Gastrocnemius medialis (tissue), 4 donors: Measurements from ENCODE around the gene KAZN.

Experiments used
- POLR2A ChIP-seq, 2 donors: fragments of 450-650 bp; IDR thresholded peaks; one replicate each; pipeline ENCODE4 v1.6.1; 2017; ENCODE audit warnings: antibody characterized with exemption in 2 of 2, mild to moderate bottlenecking in 2 of 2, moderate library complexity in 2 of 2
- TF ChIP-seq, protein P1 (sequence below), 5 experiments: fragments of 450-650 bp in 3 of 5; fragments of 200-600 bp in 2 of 5; sonication (generic) in 2 of 5; IDR thresholded peaks in 4 of 5; conservative IDR thresholded peaks in 1 of 5; 1 replicate in 4 of 5; 2 replicates in 1 of 5; pipeline ENCODE4 v1.5.1; 2016 to 2019; ENCODE audit warnings: antibody characterized with exemption in 5 of 5, mild to moderate bottlenecking in 3 of 5, moderate library complexity in 3 of 5

DNA sequence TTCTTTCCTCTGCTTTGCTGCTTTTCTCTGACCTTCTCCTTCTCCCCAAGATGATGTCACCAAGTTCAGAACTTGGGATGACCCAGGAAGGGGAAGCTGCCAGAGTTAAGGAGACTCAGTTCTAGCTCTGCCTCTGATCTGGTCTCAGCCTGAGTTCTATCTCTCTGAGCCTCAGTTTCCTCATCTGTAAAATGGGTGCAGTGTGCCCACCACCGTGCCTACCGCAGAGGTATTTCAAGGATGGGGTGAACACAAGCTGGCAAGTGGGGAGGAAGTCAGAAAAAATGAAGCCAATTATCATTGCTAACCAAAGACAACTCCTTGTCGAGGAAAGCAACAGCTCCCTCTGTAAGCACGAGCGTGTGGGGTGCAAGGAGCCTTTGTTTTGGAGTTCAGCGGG lies 249.7 kb downstream of the KAZN start:
- TF ChIP-seq, protein P1, sequence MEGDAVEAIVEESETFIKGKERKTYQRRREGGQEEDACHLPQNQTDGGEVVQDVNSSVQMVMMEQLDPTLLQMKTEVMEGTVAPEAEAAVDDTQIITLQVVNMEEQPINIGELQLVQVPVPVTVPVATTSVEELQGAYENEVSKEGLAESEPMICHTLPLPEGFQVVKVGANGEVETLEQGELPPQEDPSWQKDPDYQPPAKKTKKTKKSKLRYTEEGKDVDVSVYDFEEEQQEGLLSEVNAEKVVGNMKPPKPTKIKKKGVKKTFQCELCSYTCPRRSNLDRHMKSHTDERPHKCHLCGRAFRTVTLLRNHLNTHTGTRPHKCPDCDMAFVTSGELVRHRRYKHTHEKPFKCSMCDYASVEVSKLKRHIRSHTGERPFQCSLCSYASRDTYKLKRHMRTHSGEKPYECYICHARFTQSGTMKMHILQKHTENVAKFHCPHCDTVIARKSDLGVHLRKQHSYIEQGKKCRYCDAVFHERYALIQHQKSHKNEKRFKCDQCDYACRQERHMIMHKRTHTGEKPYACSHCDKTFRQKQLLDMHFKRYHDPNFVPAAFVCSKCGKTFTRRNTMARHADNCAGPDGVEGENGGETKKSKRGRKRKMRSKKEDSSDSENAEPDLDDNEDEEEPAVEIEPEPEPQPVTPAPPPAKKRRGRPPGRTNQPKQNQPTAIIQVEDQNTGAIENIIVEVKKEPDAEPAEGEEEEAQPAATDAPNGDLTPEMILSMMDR (IDR thresholded peaks at IDR 0.05 in 4 of 5, conservative IDR thresholded peaks at IDR 0.05 in 1 of 5) = no peak
- no peak for TF ChIP-seq POLR2A (IDR thresholded peaks at IDR 0.05)
